ENCODE measurements around the gene LPCAT1.

LPCAT1 gene

DNA sequence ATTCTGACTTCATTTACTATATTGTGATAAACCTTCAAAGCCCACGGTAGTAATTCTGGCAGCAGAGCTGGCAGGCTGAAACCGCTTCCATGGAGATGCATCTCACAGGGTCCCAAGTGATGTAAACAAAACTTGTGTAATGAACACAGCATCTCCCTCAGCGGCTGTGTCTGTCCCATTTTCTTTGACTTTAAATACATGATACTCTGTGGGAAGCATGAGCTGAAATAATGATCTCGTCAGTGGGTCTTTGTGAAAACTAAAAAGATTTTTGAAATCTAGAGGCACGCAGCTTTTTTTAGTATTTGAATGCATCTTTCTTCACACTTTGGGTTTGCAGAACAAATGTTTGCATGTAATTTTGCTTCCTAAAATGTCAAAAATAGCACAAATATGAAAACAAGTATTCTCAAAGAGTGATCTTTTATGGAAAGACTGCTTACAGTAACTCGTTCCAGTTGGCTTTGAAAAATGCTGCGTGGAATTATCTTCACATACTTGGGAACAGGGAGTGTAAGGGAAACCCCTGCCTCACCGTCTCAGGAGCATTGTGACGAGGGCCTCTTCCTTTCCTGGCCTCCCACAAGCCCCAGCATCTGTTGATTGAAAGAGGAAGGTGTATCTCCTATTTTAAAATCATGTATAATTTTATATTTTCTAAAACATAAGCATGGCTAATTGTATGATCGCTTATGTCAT lies 18.1 kb upstream of the LPCAT1 start:
- DNase-seq (ENCODE audit: low spot score) = no peak

- peak; percentile 34 for DNase-seq (ENCODE audit: low spot score)
Measured at GRCh38 chr5:1540831-1541701, 17.3 kb upstream of the LPCAT1 start.

DNA sequence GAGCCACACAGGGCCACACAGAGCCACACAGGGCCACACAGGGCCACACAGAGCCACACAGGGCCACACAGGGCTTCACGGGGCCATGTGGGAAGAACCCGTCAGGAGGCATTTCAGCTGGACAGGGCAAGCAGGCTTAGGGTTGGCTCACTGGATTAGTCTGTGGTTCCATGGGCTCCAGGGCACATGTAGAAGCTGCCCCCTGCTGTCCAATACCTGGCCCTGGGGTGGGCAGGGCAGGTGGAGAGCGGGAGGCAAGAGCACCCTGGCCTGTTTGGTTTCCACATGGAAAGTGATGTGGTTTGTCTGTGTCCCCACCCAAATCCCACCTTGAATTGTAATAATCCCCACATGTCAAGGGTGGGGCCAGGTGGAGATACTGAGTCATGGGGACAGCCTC lies 16.4 kb upstream of the LPCAT1 start:
- no peak for DNase-seq (ENCODE audit: low spot score)

DNA sequence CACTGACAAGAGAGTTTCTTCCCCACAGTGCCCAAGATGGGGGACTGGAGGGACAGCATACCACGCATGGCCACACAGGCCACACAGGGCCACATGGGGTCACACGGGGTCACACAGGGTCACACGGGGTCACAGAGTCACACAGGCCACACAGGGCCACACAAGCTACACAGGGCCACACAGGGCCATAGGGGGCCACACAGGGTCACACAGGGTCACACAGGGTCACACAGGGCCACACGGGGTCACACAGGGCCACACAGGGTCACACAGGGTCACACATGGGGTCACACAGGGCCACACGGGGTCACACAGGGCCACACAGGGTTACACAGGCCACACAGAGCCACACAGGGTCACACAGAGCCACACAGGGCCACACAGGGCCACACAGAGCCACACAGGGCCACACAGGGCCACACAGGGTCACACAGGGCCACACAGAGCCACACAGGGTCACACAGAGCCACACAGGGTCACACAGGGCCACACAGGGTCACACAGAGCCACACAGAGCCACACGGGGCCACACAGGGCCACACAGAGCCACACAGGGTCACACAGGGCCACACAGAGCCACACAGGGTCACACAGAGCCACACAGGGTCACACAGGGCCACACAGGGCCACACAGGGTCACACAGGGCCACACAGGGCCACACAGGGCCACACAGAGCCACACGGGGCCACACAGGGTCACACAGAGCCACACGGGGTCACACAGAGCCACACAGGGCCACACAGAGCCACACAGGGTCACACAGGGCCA lies 15.8 kb upstream of the LPCAT1 start:
- DNase-seq (ENCODE audit: low spot score) = peak; percentile 42

GRCh38 chr5:1538741-1539392 lies 15.1 kb upstream of the LPCAT1 start:
- DNase-seq (ENCODE audit: low spot score) = no peak

GRCh38 chr5:1538276-1538675 lies 14.5 kb upstream of the LPCAT1 start:
- DNase-seq (ENCODE audit: low spot score) = no peak

GRCh38 chr5:1537603-1538154 lies 13.9 kb upstream of the LPCAT1 start:
- no peak for DNase-seq (ENCODE audit: low spot score)

DNA sequence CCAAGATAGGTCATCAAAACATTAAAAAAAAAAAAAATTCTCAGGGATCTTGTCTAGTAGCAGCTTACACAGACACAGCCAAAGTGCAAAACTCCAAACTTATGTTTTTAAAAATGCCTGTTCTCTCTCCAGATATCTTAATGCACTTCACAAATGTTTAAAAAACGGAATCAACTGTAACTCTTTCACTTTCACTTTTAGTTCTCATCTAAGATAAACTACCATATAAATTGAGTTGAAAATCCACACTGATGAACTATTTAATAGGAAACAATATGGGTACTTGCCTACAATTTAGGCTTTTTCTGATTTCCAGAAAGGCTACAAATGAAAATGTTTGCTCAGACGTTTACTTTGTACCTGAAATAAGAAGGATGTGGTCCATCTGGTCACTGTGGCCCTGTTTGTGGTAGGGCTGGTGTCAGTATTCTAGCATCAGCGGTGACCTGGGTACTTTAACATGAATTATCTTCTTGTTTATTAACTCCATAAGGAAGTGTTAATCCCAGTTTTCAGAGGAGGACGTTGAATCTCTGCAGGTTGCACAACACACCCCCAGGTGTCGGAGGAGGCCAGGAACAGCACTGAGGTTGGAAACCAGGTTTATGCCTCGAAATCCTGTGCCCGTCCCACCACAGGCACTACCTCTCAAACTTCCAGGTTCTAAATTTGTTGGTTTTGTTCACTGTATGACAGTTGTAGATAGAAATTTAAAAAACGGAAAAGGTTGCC lies 13.3 kb upstream of the LPCAT1 start:
- no peak for DNase-seq (ENCODE audit: low spot score)

GRCh38 chr5:1536322-1536845 lies 12.6 kb upstream of the LPCAT1 start:
- DNase-seq (ENCODE audit: low spot score) = peak; percentile 39

DNA sequence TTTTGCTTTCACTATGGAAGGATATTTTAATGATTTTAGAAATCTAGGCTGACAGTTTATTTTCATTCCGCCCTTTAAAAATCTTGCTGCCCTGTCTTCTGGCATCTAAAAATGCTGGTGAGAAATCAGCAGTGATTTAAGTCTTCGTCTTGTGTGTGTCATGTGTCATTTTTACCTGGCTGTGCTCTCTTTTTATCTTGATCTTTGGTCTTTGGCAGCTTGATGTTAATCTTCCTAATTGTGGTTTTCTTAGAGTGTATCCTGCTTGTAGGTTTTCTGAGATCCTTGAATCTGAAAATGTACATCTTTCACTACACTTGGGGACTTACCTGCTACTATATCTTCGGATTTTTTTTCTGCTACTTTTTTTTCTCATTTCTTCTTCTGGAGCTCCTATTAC lies 11.9 kb upstream of the LPCAT1 start:
- no peak for DNase-seq (ENCODE audit: low spot score)

GRCh38 chr5:1532384-1532783 lies 8.6 kb upstream of the LPCAT1 start:
- no peak for DNase-seq (ENCODE audit: low spot score)

DNA sequence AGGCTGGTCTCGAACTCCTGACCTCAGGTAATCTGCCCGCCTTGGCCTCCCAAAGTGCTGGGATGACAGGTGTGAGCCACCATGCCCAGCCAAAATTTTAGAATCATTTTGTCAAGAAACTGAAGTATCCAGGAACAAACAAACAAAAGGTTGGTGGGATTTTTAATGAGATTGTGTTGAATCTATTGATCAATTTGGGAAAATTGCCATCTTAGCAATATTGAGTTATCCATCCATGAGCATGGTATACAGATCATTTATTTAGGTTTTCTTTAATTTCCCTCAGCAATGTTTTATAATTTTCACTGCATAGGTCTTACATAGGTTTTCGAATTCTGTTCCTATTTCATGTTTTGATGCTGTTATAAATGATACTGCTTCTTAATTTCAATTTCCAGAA lies 5.7 kb upstream of the LPCAT1 start:
- DNase-seq (ENCODE audit: low spot score) = no peak

GRCh38 chr5:1527533-1528205 lies 3.9 kb upstream of the LPCAT1 start:
- DNase-seq (ENCODE audit: low spot score) = peak; percentile 35

- DNase-seq (ENCODE audit: low spot score) = peak; percentile 38
Measured at GRCh38 chr5:1526681-1527131, 2.9 kb upstream of the LPCAT1 start.

- DNase-seq (ENCODE audit: low spot score) = peak; percentile 40
Measured at GRCh38 chr5:1526190-1526631, 2.5 kb upstream of the LPCAT1 start.

- DNase-seq (ENCODE audit: low spot score) = peak; percentile 40
Measured at GRCh38 chr5:1525624-1526189, 1.9 kb upstream of the LPCAT1 start.

DNA sequence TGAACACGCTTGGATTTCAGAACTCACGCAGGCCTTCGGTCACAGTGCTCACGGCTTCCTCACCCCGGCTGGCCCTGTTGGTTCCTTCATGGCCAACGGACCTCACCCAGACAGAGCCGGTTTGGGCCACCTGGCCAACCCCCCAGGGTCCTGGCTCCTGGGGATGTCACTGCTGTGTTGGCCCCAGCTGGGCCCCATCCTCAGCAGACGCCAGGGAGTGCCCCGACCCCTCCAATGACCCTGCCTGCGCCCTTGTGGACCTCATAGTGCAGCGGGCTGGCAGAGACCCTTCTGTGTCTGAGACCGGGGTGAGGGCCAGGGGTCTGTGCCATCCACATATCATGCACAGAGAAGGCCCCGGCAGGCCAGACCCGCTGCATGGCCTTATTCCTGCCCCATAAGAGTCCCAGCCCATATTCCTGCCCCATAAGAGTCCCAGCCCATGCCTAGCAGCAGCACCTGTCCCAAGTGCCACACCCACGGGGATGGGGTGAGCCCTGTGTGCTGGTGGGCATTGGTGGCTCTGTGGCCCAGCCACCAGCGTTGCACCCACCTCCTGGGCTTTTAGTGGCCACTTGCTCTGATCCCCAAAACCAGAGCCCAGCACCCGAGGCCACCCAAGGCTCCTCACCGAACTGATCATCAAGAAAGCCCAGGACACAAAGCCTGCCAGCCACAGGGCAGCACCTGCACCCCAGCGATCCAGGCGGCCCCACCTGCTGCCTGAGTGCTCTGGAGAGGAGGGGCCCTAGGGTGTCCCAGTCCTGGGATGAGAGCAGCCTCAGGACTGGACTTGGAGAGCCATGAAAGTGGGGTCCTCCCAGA lies 1.3 kb upstream of the LPCAT1 start:
- peak; percentile 52 for DNase-seq (ENCODE audit: low spot score)

- DNase-seq (ENCODE audit: low spot score) = no peak
Measured at GRCh38 chr5:1524481-1524798, 680 bp upstream of the LPCAT1 start.

DNA sequence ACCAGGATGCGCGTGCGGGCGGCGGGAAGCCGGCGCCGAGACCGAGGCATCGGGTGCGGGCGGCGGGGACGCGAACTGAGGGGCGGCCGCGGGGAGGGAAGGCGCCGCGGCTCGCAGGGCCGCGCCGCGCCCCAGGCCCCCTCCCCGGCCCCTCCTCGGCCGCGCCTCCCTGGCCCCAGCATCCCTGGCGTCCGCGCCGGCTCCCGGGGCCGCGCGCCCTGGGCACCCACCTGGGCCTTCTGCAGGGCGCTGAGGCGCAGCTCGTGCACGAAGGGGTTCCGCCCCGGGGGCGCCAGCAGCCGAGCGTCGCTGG lies 324 bp downstream of the LPCAT1 start:
- no peak for DNase-seq (ENCODE audit: low spot score)
